KMS-11 (cell line): ENCODE results near the gene AKNA.

Source experiments
- H2AFZ ChIP-seq: fragments of 200-600 bp; sonication (generic); 2 replicates; pipeline ENCODE4 v1.6.1; 2016; ENCODE audit warnings: antibody characterized with exemption, mixed run types, low read depth
- H3K27ac ChIP-seq: fragments of 200-600 bp; sonication (generic); 2 replicates; pipeline ENCODE4 v1.6.1; 2016; ENCODE audit warnings: mild to moderate bottlenecking, mixed run types
- H3K27me3 ChIP-seq: fragments of 200-600 bp; sonication (generic); 2 replicates; pipeline ENCODE4 v1.6.1; 2017; ENCODE audit warnings: mild to moderate bottlenecking, low read depth, mixed run types, moderate library complexity; ENCODE audit not compliant: insufficient read depth
- H3K36me3 ChIP-seq: fragments of 200-600 bp; sonication (generic); 2 replicates; pipeline ENCODE4 v1.6.1; 2017; ENCODE audit warnings: mild to moderate bottlenecking, mixed run types; ENCODE audit not compliant: insufficient read depth
- H3K4me1 ChIP-seq: fragments of 200-600 bp; sonication (generic); 2 replicates; pipeline ENCODE4 v1.6.1; 2016; ENCODE audit warnings: mild to moderate bottlenecking, low read depth, mixed run types; ENCODE audit not compliant: poor library complexity, severe bottlenecking
- H3K4me2 ChIP-seq: fragments of 200-600 bp; sonication (generic); 2 replicates; pipeline ENCODE4 v1.7.0; 2016; ENCODE audit warnings: mild to moderate bottlenecking, mixed run types
- H3K4me3 ChIP-seq: fragments of 200-600 bp; sonication (generic); IDR thresholded peaks from 2 replicates; pipeline ENCODE4 v1.6.1; 2017; ENCODE audit warnings: low read depth, low read length, mixed read lengths; ENCODE audit not compliant: insufficient read depth
- H3K79me2 ChIP-seq: fragments of 200-600 bp; sonication (generic); 2 replicates; pipeline ENCODE4 v1.6.1; 2016; ENCODE audit warnings: low read depth, mixed run types; ENCODE audit not compliant: insufficient read depth
- H3K9ac ChIP-seq: fragments of 200-600 bp; sonication (generic); 2 replicates; pipeline ENCODE4 v1.6.1; 2016; ENCODE audit warnings: mild to moderate bottlenecking, mixed run types
- H4K20me1 ChIP-seq: fragments of 200-600 bp; sonication (generic); 2 replicates; pipeline ENCODE4 v1.6.1; 2016; ENCODE audit warnings: mild to moderate bottlenecking, mixed run types; ENCODE audit not compliant: insufficient read depth
- TF ChIP-seq, protein P1 (sequence below): fragments of 200-600 bp; sonication (generic); conservative IDR thresholded peaks from 2 replicates; pipeline ENCODE4 v1.6.1; 2017; ENCODE audit warnings: low read depth, mild to moderate bottlenecking, antibody characterized with exemption, low read length, moderate library complexity, mixed read lengths

AKNA gene

GRCh38 chr9:114371973-114372917 is 15.5 kb downstream of the AKNA start:
- Histone ChIP-seq H3K79me2 (peaks cover 19% of the 10 kb centered on the region; the same call in 1 of the 2 replicates), H2AFZ (no peak overlapping the region), H3K4me2 (no peak overlapping the region), H3K27me3 (no peaks in the 10 kb centered on the region), H3K4me1 (peaks cover 81% of the 10 kb centered on the region), H3K27ac (0 out of 2 replicates have a peak overlapping the region, but pooled peaks have one; percentile 7), H4K20me1 (no peaks in the 10 kb centered on the region), H3K36me3 (peaks cover 4% of the 10 kb centered on the region; the same call in 1 of the 2 replicates), H3K4me3 (no peak overlapping the region), H3K9ac (no peak overlapping the region)
- TF ChIP-seq, protein P1, sequence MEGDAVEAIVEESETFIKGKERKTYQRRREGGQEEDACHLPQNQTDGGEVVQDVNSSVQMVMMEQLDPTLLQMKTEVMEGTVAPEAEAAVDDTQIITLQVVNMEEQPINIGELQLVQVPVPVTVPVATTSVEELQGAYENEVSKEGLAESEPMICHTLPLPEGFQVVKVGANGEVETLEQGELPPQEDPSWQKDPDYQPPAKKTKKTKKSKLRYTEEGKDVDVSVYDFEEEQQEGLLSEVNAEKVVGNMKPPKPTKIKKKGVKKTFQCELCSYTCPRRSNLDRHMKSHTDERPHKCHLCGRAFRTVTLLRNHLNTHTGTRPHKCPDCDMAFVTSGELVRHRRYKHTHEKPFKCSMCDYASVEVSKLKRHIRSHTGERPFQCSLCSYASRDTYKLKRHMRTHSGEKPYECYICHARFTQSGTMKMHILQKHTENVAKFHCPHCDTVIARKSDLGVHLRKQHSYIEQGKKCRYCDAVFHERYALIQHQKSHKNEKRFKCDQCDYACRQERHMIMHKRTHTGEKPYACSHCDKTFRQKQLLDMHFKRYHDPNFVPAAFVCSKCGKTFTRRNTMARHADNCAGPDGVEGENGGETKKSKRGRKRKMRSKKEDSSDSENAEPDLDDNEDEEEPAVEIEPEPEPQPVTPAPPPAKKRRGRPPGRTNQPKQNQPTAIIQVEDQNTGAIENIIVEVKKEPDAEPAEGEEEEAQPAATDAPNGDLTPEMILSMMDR: no peak

GRCh38 chr9:114371343-114371944 is 16.3 kb downstream of the AKNA start:
- Histone ChIP-seq H3K27ac (0 out of 2 replicates have a peak overlapping the region, but pooled peaks have one; percentile 7), H3K27me3 (no peaks in the 10 kb centered on the region), H3K9ac (no peak overlapping the region), H3K4me2 (no peak overlapping the region), H3K79me2 (peaks cover 19% of the 10 kb centered on the region; the same call in 1 of the 2 replicates), H3K4me1 (peaks cover 85% of the 10 kb centered on the region), H2AFZ (no peak overlapping the region), H3K4me3 (no peak overlapping the region), H3K36me3 (peaks cover 4% of the 10 kb centered on the region; the same call in 1 of the 2 replicates), H4K20me1 (no peaks in the 10 kb centered on the region)
- TF ChIP-seq, protein P1: no peak

- Histone ChIP-seq H3K27ac (no peak overlapping the region), H3K4me2 (no peak overlapping the region), H3K27me3 (no peaks in the 10 kb centered on the region), H4K20me1 (no peaks in the 10 kb centered on the region), H3K36me3 (peaks cover 4% of the 10 kb centered on the region; the same call in 1 of the 2 replicates), H3K79me2 (peaks cover 19% of the 10 kb centered on the region; the same call in 1 of the 2 replicates), H3K4me1 (peaks cover 89% of the 10 kb centered on the region), H3K9ac (no peak overlapping the region), H3K4me3 (no peak overlapping the region), H2AFZ (no peak overlapping the region)
- TF ChIP-seq, protein P1: no peak
Measured at GRCh38 chr9:114370968-114371320, 16.8 kb downstream of the AKNA start.

- TF ChIP-seq, protein P1: no peak
- Histone ChIP-seq H3K4me2 (no peak overlapping the region), H3K4me1 (peaks cover 94% of the 10 kb centered on the region), H4K20me1 (no peaks in the 10 kb centered on the region), H3K9ac (no peak overlapping the region), H2AFZ (no peak overlapping the region), H3K79me2 (peaks cover 19% of the 10 kb centered on the region; the same call in 1 of the 2 replicates), H3K27ac (no peak overlapping the region), H3K36me3 (peaks cover 4% of the 10 kb centered on the region; the same call in 1 of the 2 replicates), H3K4me3 (no peak overlapping the region), H3K27me3 (no peaks in the 10 kb centered on the region)
Measured at GRCh38 chr9:114370251-114370967, 17.4 kb downstream of the AKNA start.
